Right kidney (tissue), 1 donor: ENCODE measurements around the gene RAP1GDS1.
"Not testable (repeated sequence)": the region's sequence is repeated elsewhere in the genome, so short reads cannot be mapped to it uniquely, and the experiment has no call there.

Experiments used
- DNase-seq: peaks from one replicate; pipeline ENCODE4 v3.0.0-alpha.2; 2016

The RAP1GDS1 gene

DNA sequence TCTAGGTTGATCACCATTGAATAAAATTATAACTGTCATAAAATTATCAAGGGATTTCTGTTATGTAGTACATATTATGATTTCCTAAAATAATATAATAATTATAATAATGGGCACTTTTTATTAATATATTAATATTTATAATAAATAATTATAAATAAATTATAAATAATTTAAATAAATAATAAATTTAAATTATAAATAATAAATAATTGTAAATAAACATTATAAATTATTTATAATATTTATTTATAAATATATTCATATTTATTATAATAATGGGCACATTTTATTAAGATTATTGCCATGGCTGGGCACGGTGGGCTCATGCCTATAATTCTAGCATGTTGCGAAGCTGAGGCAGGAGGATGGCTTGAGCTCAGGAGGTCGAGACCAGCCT, 24.5 kb downstream of the RAP1GDS1 start:
- DNase-seq: no peak

DNA sequence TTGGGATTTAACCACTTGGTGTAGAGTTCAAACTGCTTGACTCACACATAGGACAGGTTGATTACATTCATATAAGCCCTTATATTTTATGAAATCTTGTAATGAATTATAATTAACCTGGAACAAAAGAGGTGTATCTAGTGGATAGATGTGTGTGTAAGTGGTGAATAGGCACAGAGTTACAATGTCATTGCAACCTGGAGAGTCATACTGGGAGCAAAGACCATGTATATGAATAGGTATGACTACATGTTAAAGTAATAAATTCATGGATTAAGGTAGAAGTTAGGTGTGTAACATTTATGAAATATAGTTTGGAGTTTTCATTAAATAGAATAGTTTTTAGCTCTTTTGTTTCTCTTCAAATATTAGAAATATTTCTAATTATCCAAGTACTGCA, 26.1 kb downstream of the RAP1GDS1 start:
- DNase-seq: no peak

DNA sequence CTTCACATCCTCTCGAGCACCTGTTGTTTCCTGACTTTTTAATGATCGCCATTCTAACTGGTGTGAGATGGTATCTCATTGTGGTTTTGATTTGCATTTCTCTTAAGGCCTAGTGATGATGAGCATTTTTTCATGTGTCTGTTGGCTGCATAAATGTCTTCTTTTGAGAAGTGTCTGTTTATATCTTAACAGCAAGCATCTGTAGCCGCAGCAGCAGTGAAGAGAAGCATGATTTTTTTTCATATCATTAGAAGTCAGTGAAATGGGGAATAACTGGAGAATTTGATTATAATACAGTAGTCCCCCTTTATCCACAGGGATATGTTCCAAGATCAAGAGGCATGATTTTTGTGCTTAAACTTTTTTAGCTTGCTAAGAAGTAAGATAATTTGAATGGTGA, 27.5 kb downstream of the RAP1GDS1 start:
- not testable (repeated sequence) for DNase-seq

DNA sequence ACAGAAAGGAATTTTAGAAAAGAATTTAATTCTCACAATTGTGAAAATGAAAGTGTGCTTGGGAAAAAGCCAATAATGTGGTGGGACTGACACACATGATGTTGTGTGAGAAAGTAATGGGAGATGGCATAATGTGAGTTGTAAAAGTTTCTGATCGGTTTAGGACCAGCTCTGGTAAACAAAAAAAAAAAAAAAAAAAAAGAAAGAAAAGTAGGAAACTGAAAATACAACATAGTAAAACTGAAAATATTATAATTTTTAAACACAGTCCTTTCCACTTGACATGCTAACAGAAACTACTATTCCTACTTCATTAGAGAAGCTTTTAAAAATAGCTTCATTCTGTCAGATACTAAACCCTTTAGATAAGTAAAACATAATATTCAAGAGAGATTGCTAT, 28.2 kb downstream of the RAP1GDS1 start:
- DNase-seq: no peak

GRCh38 chr4:98290511-98290910, 29.3 kb downstream of the RAP1GDS1 start:
- DNase-seq: no peak

DNA sequence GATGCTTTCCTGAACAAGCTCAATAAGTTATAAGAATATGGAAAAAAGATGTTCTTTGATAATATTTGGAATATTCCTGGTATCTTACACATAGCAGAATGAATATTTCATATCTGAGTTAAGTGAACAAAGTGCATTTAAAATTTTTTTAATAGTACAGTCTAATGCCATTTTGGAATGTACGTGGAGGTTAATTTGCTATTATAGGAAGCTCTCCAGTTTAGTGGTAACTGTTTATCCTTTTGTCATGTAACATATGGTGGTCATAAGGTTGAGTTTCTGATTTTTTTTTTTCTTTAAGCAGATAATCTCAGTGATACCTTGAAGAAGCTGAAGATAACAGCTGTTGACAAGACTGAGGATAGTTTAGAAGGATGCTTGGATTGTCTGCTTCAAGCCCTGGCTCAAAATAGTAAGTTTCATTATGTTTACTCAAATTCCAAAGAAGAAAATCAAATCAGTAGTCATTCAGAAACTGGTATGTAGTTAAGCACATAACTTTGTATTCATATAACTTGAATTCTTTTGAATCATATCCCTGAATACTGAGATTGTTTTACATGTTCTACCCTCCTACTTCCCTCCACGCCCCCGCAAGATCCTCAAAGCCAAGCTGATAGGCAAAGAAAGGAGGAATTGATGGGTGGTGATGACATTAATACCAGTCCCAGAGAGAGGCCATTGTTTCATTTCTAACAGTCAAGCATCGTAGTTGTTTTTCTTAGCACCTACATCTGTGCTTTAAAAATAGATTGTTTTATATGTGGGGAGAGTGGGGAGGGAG, 32.1 kb downstream of the RAP1GDS1 start:
- DNase-seq: no peak

DNA sequence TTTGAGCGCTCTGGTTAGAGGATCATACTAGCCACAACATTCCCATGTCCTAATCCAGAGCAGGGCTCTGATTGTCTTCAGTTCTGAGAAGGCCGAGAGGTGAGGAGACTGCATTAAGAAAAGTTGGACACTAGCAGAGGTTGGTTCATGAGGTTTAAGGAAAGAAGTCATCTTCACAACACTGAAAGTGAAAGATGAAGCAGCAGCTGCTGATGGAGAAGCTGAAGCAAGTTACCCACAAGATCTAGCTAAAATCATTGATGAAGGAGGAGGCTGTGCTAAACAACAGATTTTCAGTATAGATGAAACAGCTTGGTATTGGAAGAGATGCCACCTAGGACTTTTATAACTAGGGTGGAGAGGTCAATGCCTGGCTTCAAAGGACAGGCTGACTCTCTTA, 36.8 kb downstream of the RAP1GDS1 start:
- DNase-seq: no peak

DNA sequence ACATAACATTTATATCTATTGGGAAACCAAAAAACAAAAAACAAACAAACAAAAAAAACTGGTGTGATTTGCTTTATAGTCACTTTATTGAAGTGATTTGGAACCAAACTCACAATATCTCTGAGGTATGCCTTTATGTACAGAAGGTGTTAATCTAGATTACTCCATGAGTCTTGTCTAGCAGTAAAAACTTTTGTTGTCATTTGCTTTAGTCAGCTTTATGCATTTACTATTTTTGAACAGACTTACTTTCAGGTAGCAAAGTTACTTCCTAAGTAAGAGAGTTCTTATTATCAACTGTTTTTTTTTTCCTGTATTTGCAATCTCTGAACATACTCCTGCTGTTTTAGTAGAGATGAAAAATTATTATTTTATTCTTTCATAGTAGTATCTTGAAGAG, 39.5 kb downstream of the RAP1GDS1 start:
- no peak for DNase-seq

DNA sequence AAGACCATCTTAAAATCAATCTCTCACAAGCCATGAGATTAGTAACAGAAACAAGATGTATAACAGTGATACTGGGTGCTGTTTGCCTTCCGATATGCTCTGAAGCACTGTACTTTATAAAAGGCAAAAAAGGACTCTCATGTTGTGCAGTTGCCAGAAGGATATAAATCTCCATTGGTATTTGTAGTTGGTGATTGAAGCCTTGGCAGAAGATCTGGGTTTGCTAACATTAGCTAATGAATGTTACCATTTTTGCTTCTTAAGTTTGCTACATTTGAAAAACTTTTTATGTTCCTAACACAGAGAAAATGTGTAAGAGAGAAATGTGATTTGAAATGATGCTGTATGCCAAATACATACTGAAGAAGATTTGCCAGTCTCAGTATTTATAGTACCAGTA, 44.4 kb downstream of the RAP1GDS1 start:
- DNase-seq: no peak

- no peak for DNase-seq
Observed at GRCh38 chr4:98310867-98311266, 49.7 kb downstream of the RAP1GDS1 start.

GRCh38 chr4:98311656-98312055, 50.5 kb downstream of the RAP1GDS1 start:
- no peak for DNase-seq

- DNase-seq: no peak
Observed at GRCh38 chr4:98314791-98315565, 53.8 kb downstream of the RAP1GDS1 start.

DNA sequence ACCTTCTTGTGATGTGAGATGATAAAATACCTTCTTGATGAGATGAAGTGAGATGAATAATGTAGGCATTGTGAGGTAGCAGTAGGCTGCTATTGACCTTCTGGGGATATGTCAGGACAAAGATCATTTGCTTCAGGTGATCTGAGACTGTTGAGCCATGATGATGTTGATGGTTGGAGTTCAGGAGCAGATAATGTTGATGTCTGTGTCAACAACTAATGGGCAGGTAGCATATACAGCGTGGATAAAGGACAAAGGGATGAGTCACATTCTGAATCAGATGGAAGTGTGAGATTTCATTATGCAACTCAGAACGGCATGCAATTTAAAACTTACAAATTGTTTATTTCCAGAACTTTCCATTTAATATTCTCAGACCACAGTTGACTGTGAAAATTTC, 57.3 kb downstream of the RAP1GDS1 start:
- no peak for DNase-seq

DNA sequence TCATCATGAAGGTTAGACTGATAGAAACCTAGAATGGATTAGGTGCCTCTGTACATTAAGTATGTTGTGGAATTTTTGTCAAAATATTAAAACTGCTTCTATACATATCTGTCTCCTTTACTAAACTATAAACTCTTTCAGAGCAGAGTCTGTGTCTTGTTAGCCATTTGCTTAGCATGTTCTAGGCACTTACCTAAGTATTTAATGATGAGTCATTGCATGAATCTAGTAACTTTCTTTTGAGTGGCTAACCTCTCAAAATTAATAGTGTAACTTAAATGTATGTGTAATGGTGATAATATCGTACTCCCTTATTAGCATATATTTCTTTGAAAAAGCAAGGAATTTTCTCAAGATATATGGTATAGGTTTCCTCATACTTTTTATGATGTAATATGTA, 57.8 kb downstream of the RAP1GDS1 start:
- no peak for DNase-seq

DNA sequence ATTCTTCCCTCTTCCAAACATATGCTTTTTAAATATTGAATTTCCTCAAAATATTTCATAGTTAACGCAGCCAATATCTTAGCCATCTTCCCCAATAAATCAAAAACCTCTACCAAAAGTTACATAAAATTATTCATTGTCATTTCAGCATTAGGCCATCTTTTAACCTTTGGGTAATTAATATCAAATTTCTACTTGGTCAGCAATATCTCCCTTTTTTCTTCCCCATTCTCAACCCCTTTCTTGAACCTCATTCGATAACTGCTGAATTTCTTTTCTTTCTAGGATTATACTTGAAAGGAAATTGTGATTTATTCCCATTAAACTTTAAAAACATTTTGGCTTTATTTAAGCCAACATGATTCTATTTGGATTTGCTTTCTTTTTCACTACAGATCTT, 65.0 kb downstream of the RAP1GDS1 start:
- no peak for DNase-seq

- DNase-seq: no peak
Observed at GRCh38 chr4:98327694-98328093, 66.5 kb downstream of the RAP1GDS1 start.

DNA sequence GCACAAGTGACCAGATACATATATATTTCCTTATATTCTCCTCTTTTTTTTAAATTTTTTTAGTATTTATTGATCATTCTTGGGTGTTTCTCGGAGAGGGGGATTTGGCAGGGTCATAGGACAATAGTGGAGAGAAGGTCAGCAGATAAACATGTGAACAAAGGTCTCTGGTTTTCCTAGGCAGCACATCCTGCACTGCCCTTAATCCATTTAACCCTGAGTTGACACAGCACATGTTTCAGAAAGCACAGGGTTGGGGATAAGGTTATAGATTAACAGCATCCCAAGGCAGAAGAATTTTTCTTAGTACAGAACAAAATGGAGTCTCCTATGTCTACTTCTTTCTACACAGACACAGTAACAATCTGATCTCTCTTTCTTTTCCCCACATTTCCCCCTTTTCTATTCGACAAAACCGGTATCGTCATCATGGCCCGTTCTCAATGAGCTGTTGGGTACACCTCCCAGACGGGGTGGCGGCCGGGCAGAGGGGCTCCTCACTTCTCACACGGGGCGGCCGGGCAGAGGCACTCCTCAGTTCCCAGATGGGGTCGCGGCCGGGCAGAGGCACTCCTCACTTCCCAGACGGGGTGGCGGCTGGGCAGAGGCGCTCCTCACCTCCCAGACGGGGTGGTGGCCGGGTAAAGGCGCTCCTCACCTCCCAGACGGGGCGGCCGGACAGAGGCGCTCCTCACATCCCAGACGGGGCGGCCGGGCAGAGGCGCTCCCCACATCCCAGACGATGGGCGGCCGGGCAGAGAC, 68.9 kb downstream of the RAP1GDS1 start:
- DNase-seq: not testable (repeated sequence)

GRCh38 chr4:98332017-98332416, 70.8 kb downstream of the RAP1GDS1 start:
- DNase-seq: no peak

- DNase-seq: no peak
Observed at GRCh38 chr4:98334461-98334860, 73.3 kb downstream of the RAP1GDS1 start.

GRCh38 chr4:98338761-98339438, 77.7 kb downstream of the RAP1GDS1 start:
- no peak for DNase-seq

DNA sequence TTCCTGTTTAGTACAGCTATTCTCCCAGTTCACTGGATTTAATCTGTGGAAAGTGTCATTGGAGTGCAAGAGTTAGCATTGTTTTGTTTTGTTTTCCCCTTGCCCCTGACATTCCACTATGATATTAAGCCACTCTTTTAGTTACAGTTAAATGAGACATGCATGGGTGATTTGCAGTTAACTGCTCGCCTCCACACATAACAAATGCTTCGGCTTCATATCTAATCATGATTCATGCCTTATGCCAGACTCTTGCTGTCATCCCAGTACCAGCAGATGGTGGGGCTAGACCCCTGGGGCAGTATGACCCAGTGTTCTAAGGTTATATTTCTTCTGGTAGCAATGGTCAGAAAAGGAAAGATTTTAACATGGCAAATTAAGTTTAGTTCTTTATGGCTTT, 80.1 kb downstream of the RAP1GDS1 start:
- DNase-seq: peak; percentile 4

DNA sequence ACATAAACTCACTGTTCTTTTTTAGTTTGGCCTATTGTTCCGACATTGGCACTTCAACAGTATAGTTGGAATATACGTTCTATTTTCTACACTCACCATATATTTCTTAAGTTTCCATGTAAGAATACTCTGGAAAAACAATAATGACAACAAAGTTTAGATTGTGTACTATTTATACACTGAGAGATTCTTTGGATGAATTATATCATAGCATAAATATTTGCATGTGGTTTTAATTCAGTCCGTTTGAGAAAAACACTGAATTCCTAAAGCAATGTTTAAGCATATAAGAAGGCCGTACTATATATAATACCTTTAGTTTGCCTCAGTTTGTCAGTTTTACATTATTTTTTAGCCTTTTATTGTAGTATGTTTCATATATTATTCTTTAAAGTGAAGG, 82.4 kb downstream of the RAP1GDS1 start:
- no peak for DNase-seq

GRCh38 chr4:98345838-98346237, 84.7 kb downstream of the RAP1GDS1 start:
- DNase-seq: no peak
